H1 (cell line): ENCODE data around the gene LAG3. TPM values are rescaled to one million over a fixed set of nuclear protein-coding genes. Genes with fewer than 3 reads are reported as not detected.

Experiments used
- CTCF ChIA-PET: fragments of 300-600 bp; sonication (Branson Sonifier 250); formaldehyde crosslinking; loops from one replicate; lab custom pipeline; 2021; ENCODE audit not compliant: partially characterized antibody; lab: Charles Lee
- POLR2A ChIA-PET: fragments of 300-600 bp; sonication (Branson Sonifier 250); formaldehyde crosslinking; loops from one replicate; lab custom pipeline; 2021; ENCODE audit warnings: inconsistent platforms; ENCODE audit not compliant: partially characterized antibody; lab: Charles Lee
- DNase-seq, 2 experiments: peaks; one replicate each; pipeline versions ENCODE4 v3.0.0 to v3.0.0-alpha.2; 2010 to 2022; ENCODE audit warnings: low spot score in 2 of 2, low read depth in 1 of 2, mixed read lengths in 1 of 2
- FAIRE-seq: peaks from 2 replicates; lab custom pipeline; 2011; peaks lifted over from hg19 to GRCh38; lab: Jason Lieb, UNC
- H2AFZ ChIP-seq: 2 replicates; pipeline ENCODE4 v1.8.1; 2012; ENCODE audit warnings: low read length, inconsistent platforms
- H2AK5ac ChIP-seq: 2 replicates; pipeline ENCODE4 v1.6.1; 2013; ENCODE audit warnings: low read depth, low read length
- H2BK120ac ChIP-seq: replicated peaks from 2 replicates; pipeline ENCODE3; 2013; ENCODE audit warnings: low read depth, low read length, inconsistent platforms
- H2BK12ac ChIP-seq: 2 replicates; pipeline ENCODE4 v1.6.1; 2013; ENCODE audit warnings: low read depth, low read length
- H2BK15ac ChIP-seq: 2 replicates; pipeline ENCODE4 v1.6.1; 2013; ENCODE audit warnings: low read length
- H2BK20ac ChIP-seq: 2 replicates; pipeline ENCODE4 v1.6.1; 2013; ENCODE audit warnings: low read length
- H2BK5ac ChIP-seq: 2 replicates; pipeline ENCODE4 v1.6.1; 2013; ENCODE audit warnings: low read depth, low read length
- H3K14ac ChIP-seq: 2 replicates; pipeline ENCODE4 v1.6.1; 2013; ENCODE audit warnings: inconsistent platforms; ENCODE audit not compliant: insufficient read length
- H3K18ac ChIP-seq: 2 replicates; pipeline ENCODE4 v1.6.1; 2013; ENCODE audit warnings: low read length; ENCODE audit errors: extremely low read depth
- H3K23ac ChIP-seq: 2 replicates; pipeline ENCODE4 v1.6.1; 2013; ENCODE audit warnings: inconsistent platforms; ENCODE audit not compliant: insufficient read length
- H3K23me2 ChIP-seq: 2 replicates; pipeline ENCODE4 v1.6.1; 2013; ENCODE audit warnings: low read depth, low read length
- H3K27ac ChIP-seq: 2 replicates; pipeline ENCODE4 v1.6.1; 2011; ENCODE audit warnings: low read depth, low read length, inconsistent platforms
- H3K27me3 ChIP-seq, 4 experiments: replicated peaks in 1 of 4; 1 replicate in 1 of 4; 2 replicates in 3 of 4; pipeline versions ENCODE4 v1.6.1 to v1.8.1; 2011 to 2013; ENCODE audit warnings: low read length in 3 of 4, mild to moderate bottlenecking in 3 of 4, inconsistent platforms in 2 of 4, mixed read lengths in 2 of 4, moderate library complexity in 1 of 4; ENCODE audit not compliant: control insufficient read depth in 3 of 4, insufficient read depth in 3 of 4; ENCODE audit errors: extremely low read depth in 1 of 4
- H3K36me3 ChIP-seq, 4 experiments: 2 replicates each; pipeline versions ENCODE4 v1.6.1 to v1.8.1; 2011 to 2013; ENCODE audit warnings: mild to moderate bottlenecking in 4 of 4, low read length in 3 of 4, moderate library complexity in 2 of 4, control low read depth in 1 of 4, inconsistent platforms in 1 of 4; ENCODE audit not compliant: insufficient read depth in 4 of 4, control insufficient read depth in 2 of 4
- H3K4ac ChIP-seq: replicated peaks from 2 replicates; pipeline ENCODE3; 2013; ENCODE audit warnings: low read length, low read depth, mixed read lengths, inconsistent platforms; ENCODE audit not compliant: insufficient read length
- H3K4me1 ChIP-seq, 4 experiments: replicated peaks in 1 of 4; 1 replicate in 1 of 4; 2 replicates in 3 of 4; pipeline versions ENCODE4 v1.6.1 to v1.8.1; 2011 to 2013; ENCODE audit warnings: low read length in 3 of 4, inconsistent platforms in 2 of 4, mixed read lengths in 1 of 4; ENCODE audit not compliant: insufficient read depth in 4 of 4, control insufficient read depth in 3 of 4
- H3K4me2 ChIP-seq, 2 experiments: 2 replicates each; pipeline versions ENCODE4 v1.6.1 to v1.8.1; 2011 to 2013; ENCODE audit warnings: low read depth in 2 of 2, low read length in 2 of 2, control low read depth in 1 of 2, inconsistent platforms in 1 of 2, mild to moderate bottlenecking in 1 of 2; ENCODE audit not compliant: insufficient read depth in 1 of 2
- H3K4me3 ChIP-seq, 4 experiments: fragments of 200-600, 300-600 bp in 1 of 4; sonication (generic), shearing (Covaris generic), sonication (Bioruptor Twin) in 1 of 4; 2 replicates each; pipeline versions ENCODE4 v1.5.1 to v1.8.1; 2011 to 2016; ENCODE audit warnings: low read length in 4 of 4, low read depth in 3 of 4, control low read depth in 2 of 4, inconsistent platforms in 2 of 4, mild to moderate bottlenecking in 2 of 4, mixed read lengths in 1 of 4, moderate library complexity in 1 of 4; ENCODE audit not compliant: insufficient read depth in 2 of 4; ENCODE audit errors: extremely low read depth in 1 of 4
- H3K56ac ChIP-seq: replicated peaks from 2 replicates; pipeline ENCODE3; 2013; ENCODE audit warnings: low read depth, mild to moderate bottlenecking, mixed read lengths, low read length, inconsistent platforms; ENCODE audit not compliant: insufficient read length
- H3K79me1 ChIP-seq: 2 replicates; pipeline ENCODE4 v1.6.1; 2013; ENCODE audit warnings: low read depth, low read length, control low read depth
- H3K79me2 ChIP-seq, 2 experiments: 2 replicates each; pipeline versions ENCODE4 v1.6.1 to v1.8.1; 2012 to 2013; ENCODE audit warnings: low read length in 2 of 2, mild to moderate bottlenecking in 2 of 2, inconsistent platforms in 1 of 2; ENCODE audit not compliant: insufficient read depth in 2 of 2, control insufficient read depth in 1 of 2
- H3K9ac ChIP-seq, 4 experiments: replicated peaks in 1 of 4; 1 replicate in 1 of 4; 2 replicates in 3 of 4; pipeline versions ENCODE4 v1.6.1 to v1.8.1; 2011 to 2013; ENCODE audit warnings: low read depth in 3 of 4, low read length in 3 of 4, control low read depth in 2 of 4, mild to moderate bottlenecking in 2 of 4, moderate library complexity in 2 of 4, inconsistent platforms in 1 of 4; ENCODE audit errors: extremely low read depth in 1 of 4
- H3K9me3 ChIP-seq, 2 experiments: 2 replicates each; pipeline versions ENCODE4 v1.6.1 to v1.8.1; 2012 to 2013; ENCODE audit warnings: mild to moderate bottlenecking in 2 of 2, moderate library complexity in 2 of 2, control low read depth in 1 of 2, inconsistent platforms in 1 of 2, low read depth in 1 of 2, low read length in 1 of 2, mixed read lengths in 1 of 2; ENCODE audit not compliant: insufficient read depth in 2 of 2
- H4K20me1 ChIP-seq, 2 experiments: replicated peaks in 1 of 2; 2 replicates each; pipeline versions ENCODE3 to v1.8.1; 2011 to 2013; ENCODE audit warnings: inconsistent platforms in 2 of 2, low read length in 2 of 2, mild to moderate bottlenecking in 1 of 2; ENCODE audit not compliant: insufficient read depth in 2 of 2, control insufficient read depth in 1 of 2
- H4K5ac ChIP-seq: 2 replicates; pipeline ENCODE4 v1.6.1; 2013; ENCODE audit warnings: low read length, low read depth, mixed read lengths, inconsistent platforms; ENCODE audit not compliant: insufficient read length
- H4K8ac ChIP-seq: 2 replicates; pipeline ENCODE4 v1.8.0; 2013; ENCODE audit warnings: mild to moderate bottlenecking, moderate library complexity, low read length, inconsistent platforms; ENCODE audit not compliant: insufficient read depth; ENCODE audit errors: extremely low read depth
- H4K91ac ChIP-seq: replicated peaks from 2 replicates; pipeline ENCODE3; 2013; ENCODE audit warnings: low read length, mixed read lengths, inconsistent platforms; ENCODE audit not compliant: insufficient read length
- CEBPB ChIP-seq: IDR thresholded peaks from 2 replicates; pipeline ENCODE4 v1.6.1; 2012; ENCODE audit warnings: low read depth, low read length
- CTCF ChIP-seq, 3 experiments: IDR thresholded peaks; 1 replicate in 2 of 3; 2 replicates in 1 of 3; pipeline versions ENCODE4 v1.5.1 to v1.6.1; 2011; ENCODE audit warnings: low read length in 3 of 3, mild to moderate bottlenecking in 3 of 3, inconsistent platforms in 2 of 3, low read depth in 1 of 3, moderate library complexity in 1 of 3; ENCODE audit not compliant: insufficient read depth in 1 of 3; ENCODE audit errors: control extremely low read depth in 1 of 3
- EZH2 ChIP-seq: fragments of 200-600 bp; sonication (generic); IDR thresholded peaks from 2 replicates; pipeline ENCODE4 v1.7.1; 2012; ENCODE audit warnings: low read depth, mild to moderate bottlenecking, moderate library complexity, low read length, inconsistent platforms; ENCODE audit not compliant: severe bottlenecking
- GTF2F1 ChIP-seq: IDR thresholded peaks from 2 replicates; pipeline ENCODE4 v1.6.1; 2012; ENCODE audit warnings: low read depth, low read length, improper control_type of control experiment, borderline replicate concordance
- KDM1A ChIP-seq: fragments of 200-600, 300-600 bp; sonication (generic); IDR thresholded peaks from 2 replicates; pipeline ENCODE4 v1.7.1; 2016; ENCODE audit warnings: mild to moderate bottlenecking, low read length, borderline replicate concordance
- POU5F1 ChIP-seq: IDR thresholded peaks from 2 replicates; pipeline ENCODE4 v1.6.1; 2011; ENCODE audit warnings: low read depth, mild to moderate bottlenecking, low read length, moderate library complexity
- SP1 ChIP-seq: IDR thresholded peaks from 2 replicates; pipeline ENCODE4 v1.6.1; 2011; ENCODE audit warnings: low read depth, low read length
- SRF ChIP-seq: IDR thresholded peaks from 2 replicates; pipeline ENCODE4 v1.6.1; 2011; ENCODE audit warnings: mild to moderate bottlenecking, low read depth, low read length, moderate library complexity
- WGBS, 2 experiments: shearing (Covaris generic) in 1 of 2; methylation state at CpG; one replicate each; pipeline versions ENCODE4 v1.1.6 to v1.1.7; 2013 to 2015; ENCODE audit warnings: low lambda C conversion rate in 2 of 2, mixed read lengths in 2 of 2, inconsistent platforms in 1 of 2, low coverage in 1 of 2, missing lambda C conversion rate in 1 of 2; ENCODE audit not compliant: insufficient replicate concordance in 2 of 2, insufficient coverage in 1 of 2, insufficient read length in 1 of 2; ENCODE audit errors: extremely low coverage in 1 of 2, missing lambda C conversion rate in 1 of 2; 5-methylcytosine and 5-hydroxymethylcytosine counted together
- polyA plus RNA-seq, 7 experiments: library from polyadenylated mRNA; depleted of rRNA in 3 of 7; stranded (reverse) in 5 of 7; unstranded in 2 of 7; fragments of >200 nt in 5 of 7; fragments of 200-250 nt in 2 of 7; gene quantifications; 1 replicate in 5 of 7; 2 replicates in 1 of 7; 4 replicates in 1 of 7; pipeline versions ENCODE4 v1.2.1 to v1.2.3, GENCODE V29; 2011 to 2013; ENCODE audit warnings: missing spikeins in 2 of 7, mixed read lengths in 2 of 7
- total RNA-seq: library from RNA; stranded (reverse); fragmentation: NEBNext Ultra II Directional; extraction: Animal tissue kit (Norgen Biotek cat#: 25700); gene quantifications from 2 replicates; pipeline ENCODE4 v1.2.1, GENCODE V29; 2021
- TF ChIP-seq, protein P1 (sequence below): IDR thresholded peaks from 2 replicates; pipeline ENCODE4 v1.6.1; 2011; ENCODE audit warnings: low read length, improper control_type of control experiment

Gene LAG3
- total and polyA plus RNA-seq, 2 of the 8 experiments (the other 6 are each of a cell fraction or from before 2014, with no cell fraction given) = 1.1 to 3.1 TPM

DNA sequence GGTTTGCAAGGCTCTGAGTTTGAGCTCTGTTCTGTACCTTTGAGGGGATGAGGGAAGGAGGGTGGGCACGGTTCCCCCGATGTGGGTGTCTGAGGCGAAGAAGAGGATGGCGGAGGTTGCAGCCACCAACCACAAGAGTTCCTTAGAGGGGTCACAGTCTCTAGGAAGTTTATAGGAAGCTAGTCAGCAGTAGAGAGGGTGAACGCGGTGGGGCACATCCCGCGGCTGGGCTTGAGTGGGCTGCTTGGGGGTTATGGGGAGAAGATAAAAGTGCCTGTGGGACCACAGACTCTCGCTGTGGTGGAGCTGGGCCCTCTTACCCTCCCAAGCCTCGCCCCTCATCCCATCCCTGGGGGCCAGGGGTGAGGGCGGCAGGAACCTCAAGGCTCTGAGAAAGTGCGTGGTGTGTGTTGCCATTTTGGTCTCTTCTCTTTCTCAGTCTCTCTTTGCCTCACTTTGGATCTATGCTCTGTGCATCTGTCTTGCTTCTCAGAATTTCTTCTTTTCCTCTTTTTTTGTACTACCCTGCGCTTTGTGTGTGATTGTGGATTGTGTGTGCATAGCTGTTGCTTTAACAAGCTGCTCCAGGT lies 19.7 kb downstream of the LAG3 start:
- Histone ChIP-seq H4K5ac (no peak overlapping the region), H3K4me3 (no peak overlapping the region), H3K9me3 (no peaks in the 10 kb centered on the region), H3K27me3 (0 out of 7 replicates have a peak, but pooled peaks cover 0 to 3% (median 0%) of the 10 kb centered on the region in 4 experiments), H3K23me2 (no peaks in the 10 kb centered on the region), H3K9ac (0 out of 7 replicates have a peak overlapping the region, but pooled peaks of 1 of the 4 experiments have one; percentile 15), H2BK20ac (no peak overlapping the region), H3K36me3 (no peaks in the 10 kb centered on the region), H2BK5ac (no peak overlapping the region), H4K20me1 (no peaks in the 10 kb centered on the region), H2AK5ac (no peak overlapping the region), H3K79me2 (no peaks in the 10 kb centered on the region), H3K27ac (no peak overlapping the region), H2BK120ac (no peak overlapping the region), H4K91ac (no peak overlapping the region), H3K79me1 (no peaks in the 10 kb centered on the region), H3K18ac (no peak overlapping the region), H2BK12ac (no peak overlapping the region), H3K14ac (no peak overlapping the region), H3K4me2 (no peak overlapping the region), H3K4ac (no peak overlapping the region), H3K56ac (no peak overlapping the region), H3K4me1 (peaks cover 0 to 12% (median under 1%) of the 10 kb centered on the region in 4 experiments; a peak in 3 of 7 replicates), H2AFZ (no peak overlapping the region), H2BK15ac (0 out of 2 replicates have a peak overlapping the region, but pooled peaks have one; percentile 72), H3K23ac (no peak overlapping the region), H4K8ac (peak overlapping the region; percentile 63; the same call in 1 of the 2 replicates)
- CTCF ChIA-PET = interaction anchor here (0.8 to 29.6 kb wide), 9 partner anchors 10 to 39 kb away, joined by 3 to 532 read pairs (median 7); partner anchors contain the start of genes GNB3, GPR162, MLF2 and P3H3
- POLR2A ChIA-PET = interaction anchor here (0.7 to 3.1 kb wide), 7 partner anchors 9 to 77 kb away, joined by 3 to 10 read pairs (median 7); partner anchors contain the start of gene GPR162
- WGBS, 2 experiments = 93% methylated on average over 13 of the region's 13 CpGs; no CpG with 5 or more reads in 1 of the 2 experiments
- FAIRE-seq (no peak), DNase-seq (no peak)
- no peak for TF ChIP-seq KDM1A
- no peak for TF ChIP-seq SRF
- TF ChIP-seq, protein P1, sequence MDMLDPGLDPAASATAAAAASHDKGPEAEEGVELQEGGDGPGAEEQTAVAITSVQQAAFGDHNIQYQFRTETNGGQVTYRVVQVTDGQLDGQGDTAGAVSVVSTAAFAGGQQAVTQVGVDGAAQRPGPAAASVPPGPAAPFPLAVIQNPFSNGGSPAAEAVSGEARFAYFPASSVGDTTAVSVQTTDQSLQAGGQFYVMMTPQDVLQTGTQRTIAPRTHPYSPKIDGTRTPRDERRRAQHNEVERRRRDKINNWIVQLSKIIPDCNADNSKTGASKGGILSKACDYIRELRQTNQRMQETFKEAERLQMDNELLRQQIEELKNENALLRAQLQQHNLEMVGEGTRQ = no peak
- TF ChIP-seq CEBPB = no peak
- TF ChIP-seq POU5F1 = no peak
- no peak for TF ChIP-seq SP1
- TF ChIP-seq GTF2F1 = no peak
- TF ChIP-seq EZH2 = no peak
- TF ChIP-seq CTCF (IDR thresholded peaks at IDR 0.05; ENCODE audit: control extremely low read depth in 1 of 3, insufficient read depth in 1 of 3, low read depth in 1 of 3, low read length in 3 of 3) = no peak
